RCC 7860 (cell line): Measurements from ENCODE around the gene U2AF2.
A peak's percentile ranks its signal among the peaks of the same experiment; 100 is the strongest.

Source experiments
- DNase-seq: peaks from one replicate; pipeline ENCODE4 v3.0.0-alpha.2; 2015; ENCODE audit warnings: low spot score
- FAIRE-seq: peaks from 2 replicates; lab custom pipeline; 2012; peaks lifted over from hg19 to GRCh38; lab: Jason Lieb, UNC

The U2AF2 gene

GRCh38 chr19:55654323-55654867 is 440 bp upstream of the U2AF2 start:
- FAIRE-seq (peak; percentile 92), DNase-seq (peak; percentile 97)

GRCh38 chr19:55655648-55656040 is 809 bp downstream of the U2AF2 start:
- FAIRE-seq (no peak), DNase-seq (no peak)

- FAIRE-seq (no peak), DNase-seq (no peak)
Measured at GRCh38 chr19:55656552-55656951, 1.7 kb downstream of the U2AF2 start.

GRCh38 chr19:55656988-55657747 is 2.3 kb downstream of the U2AF2 start:
- no peak for DNase-seq
- FAIRE-seq, result no peak

- DNase-seq (no peak), FAIRE-seq (no peak)
Measured at GRCh38 chr19:55658846-55659459, 4.1 kb downstream of the U2AF2 start.

- DNase-seq (no peak), FAIRE-seq (no peak)
Measured at GRCh38 chr19:55659822-55660221, 5.0 kb downstream of the U2AF2 start.

GRCh38 chr19:55660404-55660803 is 5.6 kb downstream of the U2AF2 start:
- FAIRE-seq, result no peak

GRCh38 chr19:55660991-55661390 is 6.2 kb downstream of the U2AF2 start:
- DNase-seq (no peak), FAIRE-seq (no peak)

More at GRCh38 chr19:55660404-55660803, 5.6 kb downstream of the U2AF2 start:
- no peak for DNase-seq

- no peak for DNase-seq
- FAIRE-seq, result no peak
Measured at GRCh38 chr19:55661826-55662225, 7.0 kb downstream of the U2AF2 start.

- FAIRE-seq (no peak), DNase-seq (no peak)
Measured at GRCh38 chr19:55663846-55664536, 9.2 kb downstream of the U2AF2 start.

- no peak for DNase-seq
- FAIRE-seq, result no peak
Measured at GRCh38 chr19:55666343-55667005, 11.6 kb downstream of the U2AF2 start.

GRCh38 chr19:55667006-55667381 is 12.2 kb downstream of the U2AF2 start:
- no peak for DNase-seq
- no peak for FAIRE-seq

- FAIRE-seq (no peak), DNase-seq (no peak)
Measured at GRCh38 chr19:55667511-55667910, 12.7 kb downstream of the U2AF2 start.

- FAIRE-seq (no peak), DNase-seq (no peak)
Measured at GRCh38 chr19:55667958-55668357, 13.1 kb downstream of the U2AF2 start.

GRCh38 chr19:55668603-55669348 is 13.9 kb downstream of the U2AF2 start:
- no peak for FAIRE-seq
- no peak for DNase-seq

GRCh38 chr19:55669418-55670279 is 14.8 kb downstream of the U2AF2 start:
- DNase-seq (no peak), FAIRE-seq (no peak)

- DNase-seq (no peak), FAIRE-seq (no peak)
Measured at GRCh38 chr19:55670280-55671053, 15.6 kb downstream of the U2AF2 start.

- DNase-seq (no peak), FAIRE-seq (no peak)
Measured at GRCh38 chr19:55671054-55671378, 16.2 kb downstream of the U2AF2 start.

- no peak for FAIRE-seq
- no peak for DNase-seq
Measured at GRCh38 chr19:55672418-55672817, 17.6 kb downstream of the U2AF2 start.
